Glomerular visceral epithelial cell (primary cell): ENCODE data around the gene PLA2G2C.
"Not testable (repeated sequence)": the region's sequence is repeated elsewhere in the genome, so short reads cannot be mapped to it uniquely, and the experiment has no call there.

Source experiments
- DNase-seq: peaks from one replicate; pipeline ENCODE4 v3.0.0-alpha.2; 2016; ENCODE audit errors: extremely low spot score

Gene PLA2G2C, protein sequence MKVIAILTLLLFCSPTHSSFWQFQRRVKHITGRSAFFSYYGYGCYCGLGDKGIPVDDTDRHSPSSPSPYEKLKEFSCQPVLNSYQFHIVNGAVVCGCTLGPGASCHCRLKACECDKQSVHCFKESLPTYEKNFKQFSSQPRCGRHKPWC

DNA sequence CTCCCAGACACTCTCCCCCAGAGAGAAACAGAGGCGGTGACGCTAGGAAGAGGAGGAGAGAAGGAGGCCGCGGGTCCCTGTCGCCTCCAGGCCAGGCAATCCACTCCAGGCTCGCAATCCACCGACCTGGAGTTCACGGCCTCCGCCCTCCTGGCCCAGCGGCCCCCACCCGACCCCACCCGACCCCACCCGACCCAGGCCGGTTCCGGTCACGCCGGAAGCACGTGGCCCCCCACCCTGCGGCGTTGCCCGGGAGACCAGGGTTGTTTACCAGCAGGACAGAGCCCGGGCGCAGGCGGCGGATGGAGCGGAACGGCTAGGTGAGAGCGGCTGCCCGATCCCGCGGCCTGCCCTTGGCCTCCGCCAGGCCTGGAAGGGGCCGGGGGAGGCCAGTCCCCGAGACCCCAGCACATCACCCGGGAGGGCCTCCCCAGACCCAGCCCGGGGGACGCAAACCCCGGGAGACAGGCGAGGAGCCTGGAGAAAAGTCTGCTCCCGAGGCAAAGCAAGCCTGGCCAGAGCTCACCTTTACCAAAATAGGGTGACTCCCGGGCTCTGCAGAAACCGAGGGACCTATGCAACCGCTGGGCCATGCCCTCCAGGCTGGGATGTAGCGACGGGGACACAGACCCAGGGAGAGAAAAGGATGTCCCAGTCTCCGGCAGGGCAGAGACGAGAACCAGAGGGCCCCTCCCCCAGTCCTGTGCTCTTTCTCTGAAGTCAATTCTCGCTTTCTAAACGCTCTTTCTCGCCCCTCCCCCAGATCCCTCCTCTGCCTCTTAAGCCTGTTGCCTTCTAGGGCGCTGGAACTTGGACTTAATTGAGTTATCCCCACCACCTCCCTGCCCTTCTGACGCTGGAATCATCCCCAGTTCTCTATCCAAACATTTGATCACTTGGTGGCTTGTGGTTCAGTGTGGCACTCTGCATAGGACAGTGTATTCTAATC is at the start of gene PLA2G2C, which contains the start of gene UBXN10:
TSS of gene PLA2G2C (minus strand) at position 685 of the 949 bp plus-strand sequence. CDS start 9,155 bp downstream, outside the sequence.
TSS of gene UBXN10 (plus strand) at position 263 of the 949 bp plus-strand sequence. CDS start 4,466 bp downstream, outside the sequence.
- DNase-seq, result no peak

DNA sequence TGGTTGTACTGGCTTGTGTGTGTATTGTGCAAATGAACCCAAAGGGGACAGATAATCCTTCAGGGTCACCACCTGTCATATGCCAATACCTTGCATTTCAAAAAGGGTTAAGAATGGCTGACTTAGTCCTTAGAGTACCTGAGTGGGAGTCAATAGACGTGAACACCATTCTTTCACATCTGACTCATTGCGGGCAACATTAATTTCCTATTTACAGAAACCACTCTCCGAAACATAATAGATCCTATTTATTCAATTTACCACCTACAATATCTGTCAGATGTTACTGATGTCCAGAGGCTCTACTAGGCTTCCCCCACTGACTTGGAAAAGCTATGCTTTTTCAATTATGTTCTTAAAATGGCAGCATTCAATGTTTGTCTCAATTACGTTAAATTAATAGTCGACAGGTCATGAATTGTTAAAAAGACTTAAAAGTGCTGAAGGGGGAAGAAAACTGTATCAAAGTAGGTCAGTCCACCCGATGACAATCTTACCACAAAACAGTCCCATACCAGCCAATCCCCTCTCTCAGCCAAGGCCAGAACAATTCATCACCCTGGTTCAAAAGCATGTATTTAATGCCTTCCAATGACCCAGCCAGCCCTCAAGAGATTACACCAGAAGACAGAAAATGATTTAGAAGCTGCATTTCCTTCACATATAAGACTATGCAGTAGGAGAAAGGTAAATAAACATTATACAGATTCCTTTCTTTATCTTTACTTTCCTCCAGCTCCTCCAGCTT is 48.6 kb upstream of the PLA2G2C start:
- no peak for DNase-seq

DNA sequence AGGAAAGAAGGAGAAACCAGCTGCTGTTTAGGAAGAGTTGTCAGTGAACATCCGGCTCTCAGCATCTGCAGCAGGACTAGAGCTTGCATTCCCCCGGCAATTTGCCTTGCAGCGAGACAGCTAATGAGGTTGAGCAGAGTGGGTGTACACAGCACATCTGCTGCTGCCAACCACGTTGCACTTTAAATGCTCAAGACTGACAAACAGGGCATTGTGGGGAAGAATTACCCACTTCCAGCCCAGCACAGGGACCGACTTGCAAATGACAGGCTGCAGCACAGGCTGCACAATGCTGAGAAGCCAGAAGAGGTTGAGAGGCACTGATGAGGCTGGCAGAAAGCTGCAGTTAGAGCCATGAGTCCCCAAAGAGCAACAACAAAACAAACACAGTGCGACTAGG is 47.5 kb upstream of the PLA2G2C start:
- DNase-seq, result no peak

DNA sequence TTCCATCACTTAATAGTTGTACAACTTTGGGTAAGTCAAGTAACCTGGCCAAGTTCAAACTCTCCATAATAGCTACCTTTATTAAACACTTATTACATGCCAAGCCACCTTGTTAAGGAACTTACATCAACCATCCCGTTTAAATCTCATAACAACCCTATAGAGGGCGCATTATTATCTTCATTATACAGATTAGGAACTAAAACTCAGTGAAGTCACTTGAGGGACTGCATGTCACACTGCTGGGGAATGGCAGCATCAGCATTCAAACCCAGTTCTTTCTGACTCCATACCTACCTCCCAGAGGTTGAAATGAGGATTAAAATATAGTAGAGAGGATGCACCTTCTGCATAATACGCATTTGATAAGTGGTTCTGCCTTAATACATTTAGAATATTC is 47.1 kb upstream of the PLA2G2C start:
- no peak for DNase-seq

DNA sequence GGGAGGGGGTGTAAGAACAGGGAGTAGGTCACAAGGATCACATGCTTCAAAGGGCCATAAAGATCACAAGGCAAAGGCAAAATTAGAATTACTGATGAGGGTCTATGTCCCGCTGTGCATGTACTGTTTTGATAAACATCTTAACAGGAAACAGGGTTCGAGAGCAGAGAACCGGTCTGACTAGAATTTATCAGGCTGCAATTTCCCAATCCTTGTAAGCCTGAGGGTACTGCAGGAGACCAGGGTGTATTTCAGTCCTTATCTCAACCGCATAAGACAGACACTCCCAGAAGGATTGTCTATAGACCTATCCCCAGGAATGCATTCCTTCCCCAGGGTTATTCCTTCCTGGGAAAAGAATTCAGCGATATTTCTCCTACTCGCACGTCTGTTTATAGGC is 46.2 kb upstream of the PLA2G2C start:
- not testable (repeated sequence) for DNase-seq

DNA sequence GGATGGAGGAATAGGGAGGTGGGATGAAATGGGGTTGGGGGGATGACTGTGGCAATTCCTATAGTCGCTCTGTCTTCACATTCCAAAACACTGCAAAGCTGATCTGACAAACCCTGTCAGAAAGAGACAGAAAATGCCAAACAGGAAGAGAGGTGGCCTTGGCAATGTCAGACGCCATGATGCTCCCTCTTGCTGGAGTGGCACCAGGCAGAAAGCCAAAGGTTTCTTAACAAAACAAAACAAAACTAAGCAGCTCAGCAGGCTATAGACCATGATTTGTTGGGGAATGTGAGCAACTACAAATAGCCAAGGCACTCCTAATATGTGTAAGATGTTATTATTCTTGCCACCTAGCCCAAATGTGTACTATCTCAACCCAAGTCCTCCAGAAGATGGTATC is 42.9 kb upstream of the PLA2G2C start:
- DNase-seq, result no peak

DNA sequence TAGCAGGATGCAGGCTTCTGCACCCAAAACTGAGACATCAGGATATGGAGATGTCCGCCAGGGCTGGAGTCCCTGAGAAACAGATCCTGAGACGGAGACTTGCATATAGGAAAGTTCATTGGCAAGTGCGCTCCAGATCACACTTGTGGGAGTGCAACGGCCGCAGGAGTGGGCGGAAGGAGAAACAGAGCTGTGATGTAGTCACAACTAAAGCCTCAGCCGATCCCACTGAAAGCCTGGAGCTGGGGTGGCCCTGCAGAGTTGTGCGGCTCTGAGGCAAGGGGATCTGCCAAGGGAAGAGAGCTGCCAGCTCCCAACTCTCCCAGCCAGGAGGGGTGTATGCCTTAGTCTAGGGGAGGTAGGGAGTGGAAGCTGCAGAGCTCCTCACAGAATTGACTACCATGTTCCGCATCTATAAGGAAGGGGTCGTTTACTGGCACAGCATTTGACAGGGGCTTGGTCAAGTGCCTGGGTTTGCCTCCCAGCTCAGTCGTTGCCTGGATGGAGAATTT is 42.1 kb upstream of the PLA2G2C start:
- no peak for DNase-seq

DNA sequence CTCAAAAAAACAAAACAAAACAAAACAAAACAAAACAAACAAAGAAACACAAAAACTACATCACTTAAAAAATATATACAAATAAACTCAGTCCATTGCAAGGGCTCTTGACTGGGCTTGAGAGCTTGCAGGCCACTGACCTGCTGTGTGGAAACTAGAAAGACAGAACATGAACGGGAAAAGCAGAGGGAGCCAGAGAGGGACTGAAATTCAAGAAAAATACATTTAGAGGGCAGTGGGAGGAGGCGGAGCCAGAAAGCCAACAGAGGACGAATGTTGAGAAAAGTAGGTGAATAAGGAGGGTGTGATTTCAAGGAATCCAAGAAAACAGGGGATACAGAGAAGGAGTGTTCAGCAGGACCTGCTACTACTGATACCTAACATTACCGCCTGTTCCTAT is 41.4 kb upstream of the PLA2G2C start:
- DNase-seq, result no peak

DNA sequence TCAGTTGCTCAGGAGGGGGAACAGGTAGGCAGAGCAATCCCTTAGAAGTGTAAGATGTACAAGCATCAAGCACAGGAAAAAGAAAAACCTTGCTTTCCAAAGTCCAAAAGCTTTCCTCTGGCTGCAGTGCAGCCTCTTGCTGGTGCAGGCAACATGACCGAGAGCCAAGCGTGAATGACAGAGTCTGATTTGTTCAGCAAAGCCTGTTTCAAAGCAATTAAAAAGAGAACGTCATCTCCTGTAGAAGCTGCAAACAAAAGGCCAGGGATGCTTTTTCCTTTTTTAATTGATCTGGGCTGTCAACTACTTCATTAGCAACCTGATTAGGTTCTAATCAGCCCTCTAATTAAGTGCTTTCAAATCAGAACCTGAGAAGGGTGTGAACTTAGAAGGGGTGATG is 38.2 kb upstream of the PLA2G2C start:
- DNase-seq, result no peak

DNA sequence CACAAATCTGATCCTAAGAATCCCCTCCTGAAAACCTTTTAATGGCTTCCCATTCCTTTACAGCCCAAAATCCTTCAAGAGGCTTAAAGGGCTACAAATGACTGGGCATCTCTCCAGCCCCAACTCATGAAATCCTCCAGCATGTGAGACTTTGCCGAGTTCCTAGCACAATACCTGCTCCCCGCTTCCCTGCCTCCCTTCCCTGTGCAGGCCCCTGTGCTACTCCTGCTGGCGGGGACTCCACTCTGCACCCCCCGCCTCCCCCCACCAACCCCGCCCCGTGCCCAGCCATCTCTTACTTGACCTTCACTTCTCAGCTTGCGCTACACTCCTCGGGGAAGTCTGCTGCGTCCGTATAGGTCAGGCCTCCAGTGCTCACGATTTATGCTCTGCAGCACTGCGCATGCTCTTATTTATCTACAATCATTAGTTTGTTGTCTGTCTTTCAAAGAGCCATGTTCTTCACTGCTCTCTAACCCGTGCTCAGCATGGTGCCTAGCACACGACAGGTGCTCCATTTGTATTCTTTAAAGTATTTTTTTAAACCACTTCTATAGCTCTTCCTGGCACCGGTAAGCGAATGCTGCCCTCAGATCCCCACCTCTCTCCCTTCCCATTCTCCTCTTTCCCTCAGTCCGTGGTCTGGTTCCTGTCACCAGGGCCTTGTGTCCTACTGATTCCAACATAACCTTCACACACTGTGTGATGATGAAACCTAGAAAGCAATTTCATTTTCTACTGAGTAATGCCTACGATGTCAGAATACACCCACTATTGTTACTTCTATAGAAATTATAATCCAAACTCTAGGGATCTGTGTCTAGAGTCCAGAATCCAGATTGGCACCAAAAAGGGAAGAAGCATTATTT is 37.5 kb upstream of the PLA2G2C start:
- no peak for DNase-seq

DNA sequence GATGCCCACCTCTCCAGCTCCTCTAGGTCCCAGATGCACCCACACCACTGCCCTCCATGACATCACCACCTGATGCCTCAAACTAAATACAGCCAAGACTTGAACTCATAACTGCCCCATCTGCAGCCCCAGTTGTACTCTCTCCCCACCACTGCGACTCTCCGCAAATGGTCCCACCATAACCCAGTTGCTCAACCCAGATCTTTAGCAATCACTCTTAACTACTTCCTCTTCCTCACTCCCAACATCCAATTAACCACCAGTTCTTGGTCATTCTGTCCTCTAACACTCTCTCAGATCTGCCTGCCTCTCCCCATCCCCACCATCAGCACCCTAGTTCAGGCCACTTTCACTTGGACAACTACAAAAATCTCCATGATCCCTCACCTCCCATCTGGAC is 36.8 kb upstream of the PLA2G2C start:
- no peak for DNase-seq

DNA sequence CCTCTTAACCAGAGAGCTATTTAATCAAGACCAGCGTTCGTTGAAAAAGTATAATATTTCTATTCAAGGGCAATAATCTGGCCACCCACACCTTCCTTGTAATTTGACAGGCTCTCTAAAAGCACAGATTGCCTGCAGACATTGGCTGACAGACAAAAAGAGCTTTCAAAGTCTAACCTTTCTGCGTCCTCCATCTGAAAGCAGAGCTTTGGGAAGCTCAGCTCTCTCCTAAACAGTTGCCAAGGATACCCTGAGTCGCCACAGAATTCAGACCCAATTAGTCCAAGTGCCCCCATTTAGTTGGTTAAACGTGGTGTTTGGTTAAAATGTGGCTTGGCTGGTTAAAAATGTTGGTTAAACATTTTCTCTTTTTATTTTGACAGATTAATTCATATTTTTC is 33.7 kb upstream of the PLA2G2C start:
- DNase-seq, result no peak

DNA sequence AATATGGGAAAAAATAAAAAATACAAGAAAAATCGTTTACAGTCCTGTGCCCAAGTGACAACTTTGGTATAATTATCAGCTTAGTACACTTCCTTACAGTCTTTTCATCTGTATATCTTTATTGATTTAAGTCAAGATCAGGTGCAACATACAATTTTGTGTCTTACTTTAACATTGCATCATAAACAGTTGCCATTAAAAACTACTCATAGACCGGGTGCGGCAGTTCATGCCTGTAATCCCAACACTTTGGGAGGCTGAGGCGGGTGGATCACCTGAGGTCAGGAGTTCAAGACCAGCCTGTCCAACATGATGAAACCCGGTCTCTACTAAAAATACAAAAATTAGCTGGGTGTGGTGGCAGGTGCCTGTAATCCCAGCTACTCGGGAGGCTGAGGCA is 32.7 kb upstream of the PLA2G2C start:
- not testable (repeated sequence) for DNase-seq

DNA sequence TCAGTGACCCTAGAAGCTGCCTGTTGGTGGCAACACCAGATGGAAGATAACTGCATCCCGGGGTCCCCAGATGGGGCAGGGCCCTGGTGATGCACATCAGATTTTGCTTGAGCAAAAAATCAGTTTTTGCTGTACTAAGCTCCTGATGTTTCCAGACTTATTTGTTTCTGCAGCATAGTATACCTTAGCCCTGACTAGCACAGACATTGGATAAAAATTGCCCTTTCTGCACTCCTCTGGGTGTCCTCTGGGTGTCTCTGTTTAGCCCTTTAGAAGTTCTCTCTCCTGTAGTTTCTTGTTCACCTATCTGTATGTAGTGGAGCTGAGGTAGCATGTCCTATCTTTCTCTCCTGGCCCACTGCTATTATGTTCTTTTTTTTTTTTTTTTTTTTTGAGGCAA is 30.3 kb upstream of the PLA2G2C start:
- DNase-seq, result peak; percentile 7

DNA sequence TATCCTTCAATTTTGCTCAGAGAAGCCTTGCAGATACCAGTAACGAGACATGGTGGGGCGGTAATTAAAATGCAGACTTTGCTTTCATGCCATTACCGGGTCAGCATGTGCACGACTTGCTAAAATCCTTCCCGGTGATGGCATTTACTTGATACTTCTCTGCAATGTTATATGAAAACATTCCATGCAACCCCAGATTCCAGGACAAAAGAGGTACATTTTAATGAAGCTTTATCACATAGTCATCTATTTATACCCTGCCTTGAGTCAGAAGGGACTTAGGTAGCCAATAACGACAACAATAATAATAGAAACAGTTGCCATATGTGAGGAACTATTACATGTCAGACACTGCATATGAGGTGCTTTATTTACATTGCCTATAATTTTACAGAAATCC is 29.4 kb upstream of the PLA2G2C start:
- no peak for DNase-seq

DNA sequence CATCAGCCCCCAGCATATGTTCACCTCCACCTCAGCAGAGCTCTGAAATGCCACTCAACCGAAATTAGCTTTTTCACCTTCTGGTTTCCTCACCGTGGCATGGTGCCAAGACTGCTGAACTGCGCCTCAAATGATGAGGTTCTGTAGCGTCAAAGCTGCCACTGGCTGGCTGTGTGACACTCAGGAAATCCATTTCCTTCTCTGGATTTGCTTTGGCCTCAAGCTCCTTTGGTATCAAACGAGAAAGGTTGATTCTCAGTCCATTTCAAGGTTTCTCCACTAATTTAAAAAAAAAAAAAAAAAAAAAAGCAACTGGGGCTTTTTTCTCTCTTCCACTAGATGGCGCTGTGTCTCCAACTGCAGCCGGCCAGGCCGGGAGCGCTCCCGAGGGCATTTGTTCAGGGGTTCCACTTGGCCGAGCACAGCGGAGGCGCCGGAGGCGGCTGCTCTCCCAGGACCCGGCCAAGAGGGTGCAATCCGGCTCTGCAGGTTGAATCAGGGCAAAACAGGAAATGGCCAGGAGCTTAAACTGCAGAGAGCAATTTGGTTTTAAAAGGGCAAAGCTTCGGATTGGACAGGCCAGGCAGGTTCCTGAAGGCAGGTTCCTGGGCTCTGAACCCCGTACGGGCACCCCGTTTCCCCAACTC is 26.5 kb upstream of the PLA2G2C start:
- peak; percentile 90 for DNase-seq

DNA sequence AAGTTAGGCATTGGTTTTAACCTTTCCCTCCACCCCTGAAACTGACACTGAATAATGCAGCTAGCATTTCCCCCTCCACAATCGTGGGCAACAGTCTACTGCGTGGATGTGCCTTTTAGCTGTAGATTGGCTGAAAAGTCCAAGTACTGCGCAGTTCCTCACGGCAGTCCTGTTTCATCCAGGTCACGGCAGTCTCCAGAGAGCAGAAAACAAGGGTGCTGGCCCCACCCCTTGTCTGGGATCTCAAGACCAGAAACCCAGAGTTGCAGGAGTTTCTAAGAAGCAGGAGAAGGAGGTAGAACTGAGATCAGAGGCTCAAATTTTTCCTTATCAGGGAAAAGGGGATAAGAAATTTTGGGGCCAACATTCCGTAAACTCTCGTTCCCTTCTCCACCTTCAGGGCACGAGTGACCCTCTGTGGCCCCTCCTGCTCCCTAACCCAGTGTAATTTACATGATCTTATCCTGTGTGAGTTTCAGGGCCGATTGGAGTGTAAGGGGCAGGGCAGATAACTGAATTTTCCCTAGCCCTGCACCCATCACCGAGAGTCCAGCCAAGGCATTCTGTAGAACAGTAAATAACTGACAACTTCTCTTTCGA is 25.9 kb upstream of the PLA2G2C start:
- DNase-seq, result no peak

DNA sequence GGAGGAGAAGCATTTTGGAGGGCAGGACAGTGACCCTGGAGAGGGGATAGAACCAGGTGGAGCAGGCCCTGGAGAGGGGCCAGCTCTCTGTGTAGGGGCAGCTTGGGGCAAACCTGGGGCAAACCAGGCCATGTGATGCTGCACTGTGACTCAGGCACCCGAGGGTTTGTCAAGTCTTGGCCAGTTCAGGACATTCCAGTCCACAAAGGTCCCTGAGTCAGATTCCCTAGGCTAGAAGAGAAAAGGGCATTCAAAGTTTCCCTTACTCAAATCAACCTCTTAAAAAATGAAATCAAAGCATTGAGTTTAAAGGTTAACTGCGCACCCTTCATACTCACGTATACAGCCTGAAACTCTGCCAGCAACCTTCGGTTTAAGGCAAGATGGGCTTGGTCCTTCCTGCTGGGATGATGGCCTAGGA is 25.2 kb upstream of the PLA2G2C start:
- DNase-seq, result no peak

DNA sequence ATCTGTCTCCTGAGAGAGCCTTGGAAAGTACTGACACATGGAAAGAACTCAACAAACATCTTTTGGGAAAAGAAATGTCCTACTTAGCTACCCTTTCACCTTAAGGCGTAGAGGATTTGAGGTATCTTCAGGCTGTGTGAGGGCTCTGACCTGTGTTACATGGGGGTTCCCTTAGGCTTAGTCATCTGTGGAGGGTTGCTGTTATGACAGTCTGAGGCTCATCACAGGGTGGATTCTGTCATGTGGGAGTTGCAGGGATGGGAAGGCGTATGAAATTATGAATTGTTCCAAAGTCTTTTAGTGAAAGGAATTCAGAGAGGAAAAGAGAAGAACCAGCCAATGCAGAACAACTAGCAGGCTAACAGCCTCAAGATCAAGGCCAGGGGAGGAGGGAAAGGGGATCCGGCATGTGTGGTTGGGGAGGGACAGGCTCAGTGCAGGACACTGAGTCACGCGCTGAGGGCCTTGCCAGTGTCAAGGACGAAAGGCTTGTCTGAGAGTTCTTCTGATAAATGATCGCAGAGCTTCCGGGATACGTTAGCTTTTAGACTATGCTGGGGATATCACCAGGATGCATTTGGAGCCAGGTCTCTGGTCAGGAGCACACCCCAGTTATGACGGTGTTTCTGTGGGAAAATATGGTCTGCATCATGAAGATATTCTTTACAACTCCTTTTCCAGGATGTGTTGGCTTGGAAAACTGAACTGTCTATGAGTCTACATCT is 24.6 kb upstream of the PLA2G2C start:
- DNase-seq, result no peak

DNA sequence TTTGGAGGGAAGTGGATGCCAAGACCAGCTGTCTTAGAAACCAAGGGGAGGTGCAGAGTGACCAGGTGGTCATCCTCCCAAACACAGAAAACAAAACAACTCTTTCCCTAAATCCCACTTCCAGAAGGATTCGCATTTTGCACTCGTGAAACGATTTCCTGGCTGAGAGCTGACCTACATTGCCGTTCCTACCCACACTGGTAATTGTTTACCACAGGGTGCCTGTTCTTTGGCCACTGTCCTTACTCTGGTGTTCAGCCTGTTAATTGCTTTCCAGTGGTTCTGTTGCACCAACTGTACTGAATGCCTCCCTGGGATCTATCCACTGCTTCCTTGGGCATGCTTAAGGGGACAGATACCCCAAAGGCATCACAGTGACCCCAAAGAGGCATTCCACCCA is 23.2 kb upstream of the PLA2G2C start:
- no peak for DNase-seq
